Stomach (tissue), 9 donors: Measurements from ENCODE around the gene FGD3. TPM values are rescaled to one million over a fixed set of nuclear protein-coding genes. Genes with fewer than 3 reads are reported as not detected.

ENCODE experiments used
- DNase-seq, 2 donors: peaks; one replicate each; pipeline versions ENCODE4 v3.0.0 to v3.0.0-alpha.2; 2013 to 2019
- H3K27ac ChIP-seq, 5 donors: fragments of 200-600 bp in 4 of 5; sonication (generic) in 4 of 5; one replicate each; pipeline ENCODE4 v1.5.1; 2013 to 2019; ENCODE audit warnings: mild to moderate bottlenecking in 1 of 5, moderate library complexity in 1 of 5
- H3K27me3 ChIP-seq, 3 donors: fragments of 200-600 bp; sonication (generic); one replicate each; pipeline ENCODE4 v1.5.1; 2017 to 2019; ENCODE audit warnings: mixed run types in 1 of 3
- H3K36me3 ChIP-seq, 4 donors: fragments of 200-600 bp; sonication (generic); 1 replicate in 3 of 4; 2 replicates in 1 of 4; pipeline ENCODE4 v1.5.1; 2016 to 2019
- H3K4me1 ChIP-seq, 4 donors: fragments of 200-600 bp; sonication (generic); one replicate each; pipeline ENCODE4 v1.5.1; 2016 to 2019
- H3K4me3 ChIP-seq, 4 donors: fragments of 200-600 bp; sonication (generic) in 3 of 4; one replicate each; pipeline ENCODE4 v1.5.1; 2016 to 2019; ENCODE audit warnings: mild to moderate bottlenecking in 1 of 4
- H3K9me3 ChIP-seq, 4 donors: fragments of 200-600 bp; sonication (generic); one replicate each; pipeline ENCODE4 v1.5.1; 2016 to 2019
- EP300 ChIP-seq: sonication (generic); formaldehyde crosslinking; IDR thresholded peaks from one replicate; pipeline ENCODE4 v1.6.1; 2017; ENCODE audit warnings: antibody characterized with exemption
- POLR2A ChIP-seq, 4 donors: fragments of 450-650 bp; IDR thresholded peaks; one replicate each; pipeline ENCODE4 v1.6.1; 2016; ENCODE audit warnings: antibody characterized with exemption in 4 of 4, control low read depth in 2 of 4, mild to moderate bottlenecking in 1 of 4, moderate library complexity in 1 of 4
- POLR2AphosphoS5 ChIP-seq, 3 donors: sonication (generic); formaldehyde crosslinking; IDR thresholded peaks; one replicate each; pipeline ENCODE4 v1.6.1; 2016; ENCODE audit warnings: antibody characterized with exemption in 3 of 3
- WGBS, 5 donors: extraction: QIAGEN DNeasy Blood & Tissue Kit in 3 of 5; methylation state at CpG; one replicate each; pipeline versions ENCODE4 v1.1.5 to v1.1.7; 2013 to 2018; 5-methylcytosine and 5-hydroxymethylcytosine counted together
- intact Hi-C: fragments of 100-400 bp; cut with DNase I; formaldehyde crosslinking; loops from one replicate; pipeline ENCODE4 v1.15.1; 2023; ENCODE audit warnings: low total_unique reads
- polyA plus RNA-seq, 3 donors: library from polyadenylated mRNA; stranded (reverse); fragments of 200-250 nt; gene quantifications; one replicate each; pipeline ENCODE4 v1.2.3, GENCODE V29; 2013
- total RNA-seq, 5 donors: library from RNA; depleted of rRNA; stranded (reverse); fragments of >200 nt; gene quantifications; one replicate each; pipeline versions ENCODE4 v1.1.0 to v1.2.3, GENCODE V29; 2014 to 2016
- TF ChIP-seq, protein P1 (sequence below), 7 experiments: fragments of 450-650 bp in 4 of 7; fragments of 200-600 bp in 3 of 7; sonication (generic) in 3 of 7; IDR thresholded peaks; one replicate each; pipeline ENCODE4 v1.5.1; 2016 to 2019; ENCODE audit warnings: antibody characterized with exemption in 7 of 7, control low read depth in 2 of 7, mild to moderate bottlenecking in 1 of 7
- donor health status: healthy with polysubstance abuse.
- donor health status: Bipolar disorder and iron deficiency.
- donor health status: healthy.

FGD3 gene
- total and polyA plus RNA-seq, 8 donors, result 1.7 to 8.8 (median 2.4) TPM

- Histone ChIP-seq H3K27me3 (no peaks in the 10 kb centered on the region), H3K36me3 (peaks cover 4 to 29% (median 13%) of the 10 kb centered on the region in 4 donors), H3K4me3 (no peak overlapping the region), H3K27ac (no peak overlapping the region), H3K9me3 (peaks cover 0 to under 1% (median 0%) of the 10 kb centered on the region in 4 donors), H3K4me1 (peaks cover 0 to 11% (median 8%) of the 10 kb centered on the region in 4 donors)
- 82 to 86% (median 83%) methylated on average over 9 of the region's 9 CpGs for WGBS, 5 donors
- no peak for DNase-seq
- no peak for TF ChIP-seq POLR2A (IDR thresholded peaks at IDR 0.05)
- TF ChIP-seq EP300, result no peak
- TF ChIP-seq POLR2AphosphoS5 (IDR thresholded peaks at IDR 0.05), result no peak
- TF ChIP-seq, protein P1, sequence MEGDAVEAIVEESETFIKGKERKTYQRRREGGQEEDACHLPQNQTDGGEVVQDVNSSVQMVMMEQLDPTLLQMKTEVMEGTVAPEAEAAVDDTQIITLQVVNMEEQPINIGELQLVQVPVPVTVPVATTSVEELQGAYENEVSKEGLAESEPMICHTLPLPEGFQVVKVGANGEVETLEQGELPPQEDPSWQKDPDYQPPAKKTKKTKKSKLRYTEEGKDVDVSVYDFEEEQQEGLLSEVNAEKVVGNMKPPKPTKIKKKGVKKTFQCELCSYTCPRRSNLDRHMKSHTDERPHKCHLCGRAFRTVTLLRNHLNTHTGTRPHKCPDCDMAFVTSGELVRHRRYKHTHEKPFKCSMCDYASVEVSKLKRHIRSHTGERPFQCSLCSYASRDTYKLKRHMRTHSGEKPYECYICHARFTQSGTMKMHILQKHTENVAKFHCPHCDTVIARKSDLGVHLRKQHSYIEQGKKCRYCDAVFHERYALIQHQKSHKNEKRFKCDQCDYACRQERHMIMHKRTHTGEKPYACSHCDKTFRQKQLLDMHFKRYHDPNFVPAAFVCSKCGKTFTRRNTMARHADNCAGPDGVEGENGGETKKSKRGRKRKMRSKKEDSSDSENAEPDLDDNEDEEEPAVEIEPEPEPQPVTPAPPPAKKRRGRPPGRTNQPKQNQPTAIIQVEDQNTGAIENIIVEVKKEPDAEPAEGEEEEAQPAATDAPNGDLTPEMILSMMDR (IDR thresholded peaks at IDR 0.05), result no peak
- intact Hi-C loops, result no loop called here
Measured at GRCh38 chr9:93004561-93004960, 57.2 kb downstream of the FGD3 start.

DNA sequence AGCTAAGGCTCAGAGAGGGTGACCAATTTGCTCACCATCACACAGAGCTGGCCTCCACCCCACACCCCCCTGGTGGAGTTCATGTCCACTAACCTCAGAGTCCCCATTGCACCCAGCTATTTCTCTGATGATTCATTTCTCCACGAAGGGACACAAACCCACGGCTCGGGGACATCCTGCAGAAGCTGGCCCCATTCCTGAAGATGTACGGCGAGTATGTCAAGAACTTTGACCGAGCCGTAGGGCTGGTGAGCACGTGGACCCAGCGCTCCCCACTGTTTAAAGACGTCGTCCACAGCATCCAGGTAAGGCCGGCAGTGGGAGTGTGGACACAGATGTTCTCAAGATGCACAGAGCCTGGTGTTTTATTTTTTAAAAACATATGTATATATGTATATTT is 58.6 kb downstream of the FGD3 start:
- no peak for TF ChIP-seq EP300
- TF ChIP-seq POLR2A (IDR thresholded peaks at IDR 0.05), result no peak
- TF ChIP-seq POLR2AphosphoS5 (IDR thresholded peaks at IDR 0.05), result no peak
- TF ChIP-seq, protein P1 (IDR thresholded peaks at IDR 0.05), result no peak
- WGBS, 5 donors, result 87 to 93% (median 92%) methylated on average over 8 to 12 of the region's 12 CpGs
- Histone ChIP-seq H3K9me3 (no peaks in the 10 kb centered on the region), H3K27ac (no peak overlapping the region), H3K4me1 (peaks cover 0 to 11% (median 8%) of the 10 kb centered on the region in 4 donors), H3K36me3 (peaks cover 4 to 36% (median 13%) of the 10 kb centered on the region in 4 donors), H3K4me3 (no peak overlapping the region), H3K27me3 (no peaks in the 10 kb centered on the region)
- intact Hi-C loops, result no loop called here
- no peak for DNase-seq

DNA sequence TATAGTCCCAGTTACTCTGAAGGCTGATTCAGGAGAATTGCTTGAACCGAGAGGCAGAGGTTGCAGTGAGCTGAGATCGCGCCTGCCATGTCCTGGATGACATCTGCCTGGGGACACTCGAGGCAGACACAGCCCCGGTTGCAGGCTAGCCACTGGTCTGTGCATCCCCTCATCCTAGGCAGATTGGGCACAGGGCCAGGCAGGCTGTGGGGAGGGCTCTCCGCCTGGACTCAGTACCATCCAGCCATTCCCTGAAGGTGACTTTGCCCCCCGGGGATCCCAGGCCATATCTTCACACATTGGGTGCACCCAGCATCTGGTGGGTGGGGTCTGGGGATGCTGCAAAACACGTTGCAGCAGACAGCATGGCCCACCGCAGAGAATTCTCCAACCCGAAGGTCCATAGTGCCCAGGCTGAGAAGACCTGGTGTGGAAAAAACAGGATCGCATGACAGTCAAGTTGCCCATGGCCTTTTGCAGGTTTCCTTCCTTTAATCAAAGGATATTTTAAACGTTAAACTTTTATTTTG is 60.3 kb downstream of the FGD3 start:
- DNase-seq, result no peak
- intact Hi-C loops, result no loop called here
- no peak overlapping the region for H3K27ac ChIP-seq
- H3K9me3 ChIP-seq, result no peaks in the 10 kb centered on the region
- H3K4me3 ChIP-seq, result no peak overlapping the region
- TF ChIP-seq POLR2A (IDR thresholded peaks at IDR 0.05) (no peak), POLR2AphosphoS5 (IDR thresholded peaks at IDR 0.05) (no peak), EP300 (no peak)
- TF ChIP-seq, protein P1 (IDR thresholded peaks at IDR 0.05), result no peak
- H3K4me1 ChIP-seq, result peaks cover 0 to 11% (median 8%) of the 10 kb centered on the region in 4 donors
- WGBS, 5 donors, result 81 to 90% (median 85%) methylated on average over 11 to 12 of the region's 12 CpGs
- H3K27me3 ChIP-seq, result no peaks in the 10 kb centered on the region
- peaks cover 4 to 45% (median 13%) of the 10 kb centered on the region in 4 donors for H3K36me3 ChIP-seq

GRCh38 chr9:93008457-93008856 is 61.1 kb downstream of the FGD3 start:
- peaks cover 0 to 10% (median 8%) of the 10 kb centered on the region in 4 donors for H3K4me1 ChIP-seq
- no peak overlapping the region for H3K27ac ChIP-seq
- DNase-seq, result no peak
- no peaks in the 10 kb centered on the region for H3K9me3 ChIP-seq
- peaks cover 4 to 54% (median 13%) of the 10 kb centered on the region in 4 donors for H3K36me3 ChIP-seq
- 84 to 95% (median 89%) methylated on average over 8 of the region's 8 CpGs for WGBS, 5 donors
- intact Hi-C loops, result no loop called here
- TF ChIP-seq POLR2AphosphoS5 (IDR thresholded peaks at IDR 0.05) (no peak), EP300 (no peak), POLR2A (IDR thresholded peaks at IDR 0.05) (no peak)
- TF ChIP-seq, protein P1 (IDR thresholded peaks at IDR 0.05), result no peak
- no peaks in the 10 kb centered on the region for H3K27me3 ChIP-seq
- H3K4me3 ChIP-seq, result no peak overlapping the region
